ENCODE data around the gene ZNF385D. TPM values are rescaled to one million over a fixed set of nuclear protein-coding genes. Genes with fewer than 3 reads are reported as not detected.

Gene ZNF385D
- total RNA-seq, 1 experiment from 2014 or later, result not detected

GRCh38 chr3:21664996-21665395 lies 86.0 kb downstream of the ZNF385D start:
- Mint-ChIP-seq H3K27ac (ENCODE audit: unreplicated experiment) (no peak overlapping the region), H3K4me3 (ENCODE audit: unreplicated experiment) (no peak overlapping the region), H3K4me1 (ENCODE audit: low read depth, unreplicated experiment) (no peaks in the 10 kb centered on the region), H3K27me3 (ENCODE audit: insufficient read depth, unreplicated experiment) (no peaks in the 10 kb centered on the region), H3K36me3 (ENCODE audit: insufficient read depth, unreplicated experiment) (no peaks in the 10 kb centered on the region), H3K9me3 (ENCODE audit: unreplicated experiment) (no peaks in the 10 kb centered on the region)
- CTCF ChIA-PET, result interaction anchor here (0.6 kb wide), 1 partner anchor 88 kb away, joined by 3 read pairs; no protein-coding TSS in a partner anchor
- BruUV-seq (replicated peaks), result no TSS peak
- POLR2A ChIA-PET, result no interaction called here
- no peak overlapping the region for H3K4me3 ChIP-seq (ENCODE audit: low read depth, low read length)
- no peak for TF ChIP-seq CTCF (IDR thresholded peaks at IDR 0.05; ENCODE audit: insufficient read depth in 1 of 2, low read depth in 1 of 2, low read length in 1 of 2, severe bottlenecking in 1 of 2, unreplicated experiment in 1 of 2)
- intact Hi-C loops (cut with micrococcal nuclease; ENCODE audit: unreplicated experiment), result no loop called here
- H3K9me3 ChIP-seq, result no peaks in the 10 kb centered on the region
- no peak for DNase-seq
- H3K4me1 ChIP-seq, result no peaks in the 10 kb centered on the region
- H3K27me3 ChIP-seq (replicated peaks; ENCODE audit: control insufficient read depth, insufficient read depth, low read length), result no peaks in the 10 kb centered on the region
- no peaks in the 10 kb centered on the region for H3K36me3 ChIP-seq (ENCODE audit: control insufficient read depth, insufficient read depth, low read length)

- no peaks in the 10 kb centered on the region for H3K36me3 Mint-ChIP-seq (ENCODE audit: insufficient read depth, unreplicated experiment)
- Histone ChIP-seq H3K4me3 (ENCODE audit: low read depth, low read length) (no peak overlapping the region), H3K27me3 (replicated peaks; ENCODE audit: control insufficient read depth, insufficient read depth, low read length) (no peaks in the 10 kb centered on the region), H3K9me3 (no peaks in the 10 kb centered on the region), H3K4me1 (no peaks in the 10 kb centered on the region), H3K36me3 (ENCODE audit: control insufficient read depth, insufficient read depth, low read length) (no peaks in the 10 kb centered on the region)
- intact Hi-C loops (cut with micrococcal nuclease; ENCODE audit: unreplicated experiment), result no loop called here
- DNase-seq, result no peak
- ChIA-PET CTCF (no interaction called here), POLR2A (no interaction called here)
- H3K27ac Mint-ChIP-seq (ENCODE audit: unreplicated experiment), result no peak overlapping the region
- no peak overlapping the region for H3K4me3 Mint-ChIP-seq (ENCODE audit: unreplicated experiment)
- no peaks in the 10 kb centered on the region for H3K4me1 Mint-ChIP-seq (ENCODE audit: low read depth, unreplicated experiment)
- H3K27me3 Mint-ChIP-seq (ENCODE audit: insufficient read depth, unreplicated experiment), result no peaks in the 10 kb centered on the region
- no peak for TF ChIP-seq CTCF (IDR thresholded peaks at IDR 0.05; ENCODE audit: insufficient read depth in 1 of 2, low read depth in 1 of 2, low read length in 1 of 2, severe bottlenecking in 1 of 2, unreplicated experiment in 1 of 2)
- BruUV-seq (replicated peaks), result no TSS peak
- H3K9me3 Mint-ChIP-seq (ENCODE audit: unreplicated experiment), result no peaks in the 10 kb centered on the region
These were observed 88.6 kb downstream of the ZNF385D start for GRCh38 chr3:21662403-21662802.

- Histone ChIP-seq H3K9me3 (no peaks in the 10 kb centered on the region), H3K4me1 (no peaks in the 10 kb centered on the region), H3K27me3 (replicated peaks; ENCODE audit: control insufficient read depth, insufficient read depth, low read length) (no peaks in the 10 kb centered on the region), H3K4me3 (ENCODE audit: low read depth, low read length) (no peak overlapping the region), H3K36me3 (ENCODE audit: control insufficient read depth, insufficient read depth, low read length) (no peaks in the 10 kb centered on the region)
- POLR2A ChIA-PET, result no interaction called here
- Mint-ChIP-seq H3K4me3 (ENCODE audit: unreplicated experiment) (no peak overlapping the region), H3K9me3 (ENCODE audit: unreplicated experiment) (no peaks in the 10 kb centered on the region), H3K36me3 (ENCODE audit: insufficient read depth, unreplicated experiment) (no peaks in the 10 kb centered on the region), H3K4me1 (ENCODE audit: low read depth, unreplicated experiment) (no peaks in the 10 kb centered on the region), H3K27me3 (ENCODE audit: insufficient read depth, unreplicated experiment) (no peaks in the 10 kb centered on the region), H3K27ac (ENCODE audit: unreplicated experiment) (no peak overlapping the region)
- no peak for TF ChIP-seq CTCF (IDR thresholded peaks at IDR 0.05; ENCODE audit: insufficient read depth in 1 of 2, low read depth in 1 of 2, low read length in 1 of 2, severe bottlenecking in 1 of 2, unreplicated experiment in 1 of 2)
- CTCF ChIA-PET, result no interaction called here
- no peak for DNase-seq
- intact Hi-C loops (cut with micrococcal nuclease; ENCODE audit: unreplicated experiment), result no loop called here
- no TSS peak for BruUV-seq (replicated peaks)
These were observed 96.3 kb downstream of the ZNF385D start for GRCh38 chr3:21654662-21655061.

Measured in Caco-2 (cell line).